BLaER1 treated with 17β-estradiol and CSF1 and Interleukin-3, amounts not matched to agents 10 nM and 100 nM (cell line): ENCODE measurements around the gene XKR8.

ENCODE experiments used
- H3K27ac ChIP-seq, 11 experiments: shearing (Covaris generic); formaldehyde crosslinking; 2 replicates each; pipeline ENCODE4 v1.8.1; 2022
- H3K27me3 ChIP-seq, 11 experiments: shearing (Covaris generic); formaldehyde crosslinking; 2 replicates each; pipeline ENCODE4 v1.8.1; 2022
- H3K36me3 ChIP-seq, 11 experiments: shearing (Covaris generic); formaldehyde crosslinking; 2 replicates each; pipeline ENCODE4 v1.8.1; 2022
- H3K4me1 ChIP-seq, 10 experiments: shearing (Covaris generic); formaldehyde crosslinking; 2 replicates each; pipeline ENCODE4 v1.8.1; 2022
- H3K4me2 ChIP-seq, 11 experiments: shearing (Covaris generic); formaldehyde crosslinking; 2 replicates each; pipeline ENCODE4 v1.8.1; 2022
- H3K4me3 ChIP-seq, 10 experiments: shearing (Covaris generic); formaldehyde crosslinking; 2 replicates each; pipeline ENCODE4 v1.8.1; 2022
- H3K9ac ChIP-seq, 11 experiments: shearing (Covaris generic); formaldehyde crosslinking; 2 replicates each; pipeline ENCODE4 v1.8.1; 2022
- H3K9me3 ChIP-seq, 11 experiments: shearing (Covaris generic); formaldehyde crosslinking; replicated peaks in 1 of 11; 2 replicates each; pipeline ENCODE4 v1.8.1; 2022
- H4K20me1 ChIP-seq, 11 experiments: shearing (Covaris generic); formaldehyde crosslinking; 2 replicates each; pipeline ENCODE4 v1.8.1; 2022
- Cebpa-rat ChIP-seq, 11 experiments: shearing (Covaris generic); IDR thresholded peaks; 2 replicates each; pipeline ENCODE4 v1.8.1; 2022

The XKR8 gene

DNA sequence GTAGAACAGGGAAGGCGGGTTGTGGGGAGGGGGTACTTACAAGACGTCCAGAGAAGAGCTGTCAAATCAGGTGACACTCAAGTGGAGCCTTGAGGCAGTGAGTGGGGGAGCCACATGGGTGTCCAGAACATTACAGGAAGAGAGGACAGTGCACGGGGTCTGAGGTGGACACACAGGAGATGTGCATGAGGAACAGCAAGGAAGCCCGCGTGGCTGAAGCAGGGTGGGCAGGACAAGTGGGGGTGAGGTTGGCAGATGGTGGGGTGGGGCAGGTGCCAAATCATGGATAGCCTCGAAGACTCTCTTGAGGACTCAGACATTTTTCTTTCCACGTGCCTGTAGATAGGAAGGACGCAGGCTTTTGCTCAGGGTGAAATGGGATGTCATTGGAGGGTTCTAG lies 24.1 kb upstream of the XKR8 start:
- H3K27ac ChIP-seq = no peak overlapping the region
- no peaks in the 10 kb centered on the region for H4K20me1 ChIP-seq
- no peak overlapping the region for H3K4me3 ChIP-seq
- H3K9me3 ChIP-seq = no peaks in the 10 kb centered on the region
- H3K4me1 ChIP-seq = peaks cover 7 to 66% (median 26%) of the 10 kb centered on the region in 10 experiments; a peak in 19 of 20 replicates
- H3K9ac ChIP-seq = no peak overlapping the region
- H3K36me3 ChIP-seq = no peaks in the 10 kb centered on the region
- no peak for TF ChIP-seq Cebpa-rat (IDR thresholded peaks at IDR 0.05)
- H3K27me3 ChIP-seq = no peaks in the 10 kb centered on the region; a peak in 1 of 22 replicates
- 0 out of 22 replicates have a peak overlapping the region, but pooled peaks of 1 of the 11 experiments have one; percentile 53 for H3K4me2 ChIP-seq

DNA sequence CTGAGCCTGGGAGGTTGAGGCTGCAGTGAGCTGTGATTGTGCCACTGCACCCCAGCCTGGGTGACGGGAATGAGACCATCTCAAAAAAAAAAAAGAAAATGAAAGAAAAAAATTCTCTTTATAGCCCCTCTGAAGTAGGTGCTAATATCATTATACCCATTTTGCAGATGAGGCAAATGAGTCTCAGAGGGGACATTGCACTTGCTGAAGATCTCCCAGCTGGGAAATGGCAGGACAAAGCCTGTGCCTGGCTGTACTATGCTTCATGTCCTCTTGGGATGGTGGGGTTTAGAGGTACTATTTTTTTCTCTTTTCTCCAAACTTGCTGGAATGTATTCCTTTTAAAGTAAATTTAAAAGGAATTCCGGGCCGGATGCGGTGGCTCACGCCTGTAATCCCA lies 23.4 kb upstream of the XKR8 start:
- no peaks in the 10 kb centered on the region; a peak in 1 of 22 replicates for H3K27me3 ChIP-seq
- no peak overlapping the region for H3K4me2 ChIP-seq
- no peaks in the 10 kb centered on the region for H4K20me1 ChIP-seq
- H3K4me3 ChIP-seq = no peak overlapping the region
- no peaks in the 10 kb centered on the region for H3K9me3 ChIP-seq
- no peak overlapping the region for H3K9ac ChIP-seq
- no peak overlapping the region for H3K27ac ChIP-seq
- H3K36me3 ChIP-seq = no peaks in the 10 kb centered on the region
- TF ChIP-seq Cebpa-rat (IDR thresholded peaks at IDR 0.05) = no peak
- H3K4me1 ChIP-seq = peaks cover 7 to 66% (median 29%) of the 10 kb centered on the region in 10 experiments; a peak in 19 of 20 replicates

DNA sequence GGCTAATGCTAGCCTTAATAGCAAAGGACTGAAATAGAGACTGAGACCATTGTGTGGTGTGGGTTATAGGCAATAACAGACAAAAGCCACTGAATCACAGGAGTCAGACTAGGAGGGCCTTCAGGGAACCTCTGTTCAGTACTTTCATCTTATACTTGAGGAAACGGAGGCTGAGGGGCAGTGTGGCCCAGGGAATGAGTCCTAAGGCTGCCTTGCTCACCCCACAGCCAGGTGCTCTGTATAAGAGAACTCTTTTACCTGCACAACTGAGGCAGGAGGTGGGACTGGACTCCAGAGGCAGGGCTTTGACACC lies 22.3 kb upstream of the XKR8 start:
- TF ChIP-seq Cebpa-rat (IDR thresholded peaks at IDR 0.05) = no peak
- Histone ChIP-seq H3K27me3 (no peaks in the 10 kb centered on the region; a peak in 1 of 22 replicates), H4K20me1 (no peaks in the 10 kb centered on the region), H3K4me3 (no peak overlapping the region), H3K36me3 (no peaks in the 10 kb centered on the region), H3K9ac (no peak overlapping the region), H3K27ac (no peak overlapping the region), H3K4me2 (peak overlapping the region in 5 of 11 experiments; percentile 27 to 56 (median 54); a peak in 9 of 22 replicates), H3K9me3 (no peaks in the 10 kb centered on the region), H3K4me1 (peaks cover 7 to 66% (median 35%) of the 10 kb centered on the region in 10 experiments; a peak in 19 of 20 replicates)

DNA sequence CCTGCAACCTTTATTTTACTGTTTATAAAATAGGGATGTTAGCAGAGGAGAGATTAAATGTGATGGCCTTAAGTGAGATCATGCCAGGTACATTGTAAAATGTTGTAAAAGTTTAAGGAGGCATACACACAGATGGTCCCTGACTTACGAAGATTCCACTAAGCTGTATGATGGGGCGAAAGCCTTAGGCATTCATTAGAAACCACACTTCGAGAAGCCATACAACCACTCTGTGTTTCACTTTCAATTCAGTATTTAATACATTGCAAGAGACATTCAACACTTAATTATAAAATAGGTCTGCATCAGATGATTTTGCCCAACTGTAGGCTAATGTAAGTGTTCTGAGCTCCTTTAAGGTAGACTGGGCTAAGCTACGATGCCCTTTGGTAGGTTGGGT lies 21.3 kb upstream of the XKR8 start:
- no peak overlapping the region for H3K27ac ChIP-seq
- no peak overlapping the region for H3K9ac ChIP-seq
- no peak for TF ChIP-seq Cebpa-rat (IDR thresholded peaks at IDR 0.05)
- H3K4me2 ChIP-seq = no peak overlapping the region
- no peak overlapping the region for H3K4me3 ChIP-seq
- no peaks in the 10 kb centered on the region for H4K20me1 ChIP-seq
- no peaks in the 10 kb centered on the region; a peak in 1 of 22 replicates for H3K27me3 ChIP-seq
- H3K9me3 ChIP-seq = no peaks in the 10 kb centered on the region
- peaks cover 7 to 73% (median 45%) of the 10 kb centered on the region in 10 experiments; a peak in 19 of 20 replicates for H3K4me1 ChIP-seq
- no peaks in the 10 kb centered on the region for H3K36me3 ChIP-seq

DNA sequence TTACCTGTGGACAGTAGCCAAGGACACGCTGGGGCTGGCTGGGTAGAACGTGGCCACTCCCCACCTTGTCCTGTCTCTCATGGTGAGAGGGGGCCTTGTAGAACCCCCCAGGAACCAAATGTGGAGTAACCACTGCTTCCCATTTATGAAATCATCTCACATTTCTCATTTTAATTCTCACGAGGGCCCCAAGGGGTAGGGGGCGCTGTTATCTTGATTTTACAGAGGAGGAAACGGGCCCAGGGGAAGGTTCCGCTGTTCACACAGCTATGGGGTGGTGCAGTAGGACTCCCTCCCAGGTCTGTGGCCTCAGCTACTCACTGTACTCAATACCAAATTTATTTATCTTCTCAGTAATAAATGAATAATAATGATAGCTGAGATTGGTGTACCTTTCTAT lies 19.5 kb upstream of the XKR8 start:
- H3K9me3 ChIP-seq = no peaks in the 10 kb centered on the region
- no peak for TF ChIP-seq Cebpa-rat (IDR thresholded peaks at IDR 0.05)
- peak overlapping the region in 5 of 11 experiments; percentile 18 to 91 (median 43); a peak in 6 of 22 replicates for H3K27ac ChIP-seq
- peaks cover 0 to 76% (median 53%) of the 10 kb centered on the region in 10 experiments; a peak in 18 of 20 replicates for H3K4me1 ChIP-seq
- H3K4me2 ChIP-seq = peak overlapping the region in 3 of 11 experiments; percentile 20 to 77 (median 21); a peak in 3 of 22 replicates
- no peaks in the 10 kb centered on the region for H3K36me3 ChIP-seq
- no peaks in the 10 kb centered on the region for H4K20me1 ChIP-seq
- no peak overlapping the region; a peak in 1 of 22 replicates for H3K9ac ChIP-seq
- no peaks in the 10 kb centered on the region; a peak in 1 of 22 replicates for H3K27me3 ChIP-seq
- H3K4me3 ChIP-seq = no peak overlapping the region

DNA sequence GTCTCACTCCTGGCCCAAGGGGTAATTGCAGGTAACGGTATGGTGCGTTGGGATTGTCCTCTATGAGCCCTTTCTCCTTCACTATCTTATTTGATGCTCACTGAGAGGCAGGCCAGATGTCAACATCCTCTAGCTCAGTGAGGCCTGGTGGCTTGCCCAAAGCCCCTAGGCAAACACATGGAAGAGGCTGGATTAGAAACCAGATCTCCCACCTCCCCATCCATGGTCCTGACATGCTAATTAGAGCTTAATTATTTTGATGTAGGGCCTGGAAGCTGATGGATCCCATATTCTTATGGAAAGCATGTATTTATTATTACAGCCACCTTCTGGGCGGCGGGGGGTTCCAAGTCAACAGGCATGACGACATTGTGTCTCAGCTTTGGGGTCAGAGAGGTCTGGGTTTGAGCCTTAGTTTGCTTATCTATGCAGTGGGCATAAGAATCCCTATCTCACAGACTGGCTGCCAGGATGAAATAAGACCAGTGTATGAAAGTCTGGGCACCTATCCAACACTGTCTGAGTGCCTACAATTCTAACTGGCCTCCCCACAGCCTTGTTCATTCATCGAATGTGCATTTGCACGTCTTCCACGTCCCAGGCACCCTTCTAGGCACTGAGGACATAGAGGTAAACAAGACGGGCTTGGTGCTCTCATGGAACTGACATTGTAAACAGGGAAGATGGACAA lies 18.8 kb upstream of the XKR8 start:
- Histone ChIP-seq H3K4me1 (peaks cover 0 to 78% (median 56%) of the 10 kb centered on the region in 10 experiments; a peak in 17 of 20 replicates), H3K27ac (peak overlapping the region in 7 of 11 experiments; percentile 16 to 91 (median 81); a peak in 10 of 22 replicates), H3K27me3 (no peaks in the 10 kb centered on the region), H3K4me3 (no peak overlapping the region), H3K9me3 (no peaks in the 10 kb centered on the region), H4K20me1 (no peaks in the 10 kb centered on the region), H3K36me3 (no peaks in the 10 kb centered on the region), H3K9ac (no peak overlapping the region; a peak in 1 of 22 replicates), H3K4me2 (peak overlapping the region in 5 of 11 experiments; percentile 22 to 86 (median 77); a peak in 7 of 22 replicates)
- no peak for TF ChIP-seq Cebpa-rat (IDR thresholded peaks at IDR 0.05)

DNA sequence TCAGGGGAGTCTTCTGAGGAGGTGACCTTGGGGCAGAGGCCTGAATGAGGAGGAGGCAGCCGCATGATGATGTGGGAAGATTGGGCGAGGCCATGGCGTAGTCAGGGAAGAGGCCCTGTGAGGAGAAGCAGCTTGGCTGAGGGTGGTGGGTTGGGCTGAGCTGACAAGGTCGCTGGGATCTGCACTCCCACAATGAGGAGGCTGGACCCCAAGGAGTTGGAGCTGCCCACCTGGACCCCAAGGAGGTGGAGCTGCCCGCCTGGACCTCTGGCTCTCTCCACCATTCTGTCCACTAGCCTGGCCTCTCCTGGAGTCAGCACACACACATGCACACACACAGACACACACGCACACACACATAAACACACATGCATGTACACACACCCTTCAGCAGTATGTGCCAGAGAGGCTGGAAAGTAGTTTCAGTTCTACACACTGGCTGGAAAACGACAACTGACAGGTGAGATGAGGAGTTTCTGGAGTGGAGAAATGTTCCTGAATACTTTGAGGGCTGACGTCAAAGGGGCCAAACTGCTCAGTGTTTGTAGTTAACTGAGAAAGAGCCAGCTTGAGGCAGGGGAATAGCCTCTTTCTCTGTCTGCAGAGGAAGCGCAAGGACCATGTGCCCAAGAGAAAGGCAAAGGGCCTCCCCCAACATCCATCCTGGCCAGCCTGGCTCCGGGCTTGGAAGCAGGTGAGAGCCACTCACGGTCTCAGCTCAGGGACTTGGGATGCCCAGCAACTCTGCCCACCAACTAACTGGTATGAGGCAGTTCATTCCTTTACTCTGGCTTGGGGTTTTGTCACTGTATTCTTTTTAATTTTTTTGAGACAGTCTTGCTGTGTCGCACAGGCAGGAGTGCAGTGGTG lies 17.9 kb upstream of the XKR8 start:
- Histone ChIP-seq H4K20me1 (no peaks in the 10 kb centered on the region), H3K27me3 (no peaks in the 10 kb centered on the region), H3K9ac (peak overlapping the region in 5 of 11 experiments; percentile 1 to 71 (median 69); a peak in 6 of 22 replicates), H3K9me3 (no peaks in the 10 kb centered on the region), H3K4me1 (peaks cover 0 to 82% (median 53%) of the 10 kb centered on the region in 10 experiments; a peak in 17 of 20 replicates), H3K4me2 (peak overlapping the region in 6 of 11 experiments; percentile 66 to 86 (median 76); a peak in 10 of 22 replicates), H3K27ac (peak overlapping the region in 8 of 11 experiments; percentile 67 to 91 (median 78); a peak in 13 of 22 replicates), H3K36me3 (no peaks in the 10 kb centered on the region), H3K4me3 (no peak overlapping the region)
- TF ChIP-seq Cebpa-rat (IDR thresholded peaks at IDR 0.05) = no peak

DNA sequence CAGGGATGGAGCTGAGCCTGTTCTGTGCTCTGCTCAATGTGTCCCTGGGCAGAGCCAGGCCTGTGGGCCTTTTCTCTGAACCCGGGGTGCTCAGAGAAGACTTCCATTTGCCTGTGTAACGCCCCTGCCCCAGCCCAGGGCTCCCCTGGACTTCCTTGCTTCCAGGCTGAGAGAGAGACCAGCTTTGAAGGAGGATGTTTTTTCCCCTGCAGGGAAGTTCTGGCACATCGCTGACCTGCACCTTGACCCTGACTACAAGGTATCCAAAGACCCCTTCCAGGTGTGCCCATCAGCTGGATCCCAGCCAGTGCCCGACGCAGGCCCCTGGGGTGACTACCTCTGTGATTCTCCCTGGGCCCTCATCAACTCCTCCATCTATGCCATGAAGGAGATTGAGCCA lies 14.8 kb upstream of the XKR8 start:
- H3K9ac ChIP-seq = peak overlapping the region in 6 of 11 experiments; percentile 10 to 71 (median 47); a peak in 7 of 22 replicates

DNA sequence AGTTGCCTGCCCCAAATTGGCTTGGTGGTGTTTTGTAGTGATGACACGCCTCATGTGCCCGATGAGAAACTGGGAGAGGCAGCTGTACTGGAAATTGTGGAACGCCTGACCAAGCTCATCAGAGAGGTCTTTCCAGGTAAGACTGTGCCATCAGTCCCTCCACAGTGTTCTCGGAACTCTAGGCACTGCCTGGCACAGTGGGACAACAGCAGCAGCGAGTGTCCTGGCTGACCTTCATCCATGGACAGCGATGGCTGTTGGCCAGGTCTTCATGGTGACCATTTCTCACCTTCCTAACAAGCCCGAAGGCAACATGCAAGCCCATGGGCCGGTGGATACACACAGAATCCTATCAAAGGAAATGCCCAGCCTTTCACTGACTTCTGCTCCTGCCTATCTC lies 10.7 kb upstream of the XKR8 start:
- peak overlapping the region in 2 of 11 experiments; percentile 5 to 7; a peak in 2 of 22 replicates for H3K27ac ChIP-seq
- no peak for TF ChIP-seq Cebpa-rat (IDR thresholded peaks at IDR 0.05)
- no peak overlapping the region for H3K9ac ChIP-seq
- no peaks in the 10 kb centered on the region for H3K9me3 ChIP-seq
- no peaks in the 10 kb centered on the region for H4K20me1 ChIP-seq
- H3K27me3 ChIP-seq = no peaks in the 10 kb centered on the region
- no peak overlapping the region for H3K4me3 ChIP-seq
- H3K4me1 ChIP-seq = peaks cover 0 to 33% (median 14%) of the 10 kb centered on the region in 10 experiments; a peak in 16 of 20 replicates
- H3K36me3 ChIP-seq = no peaks in the 10 kb centered on the region
- no peak overlapping the region for H3K4me2 ChIP-seq

More for the DNA sequence above, 14.8 kb upstream of the XKR8 start:
- Histone ChIP-seq H3K27me3 (no peaks in the 10 kb centered on the region), H3K4me3 (no peak overlapping the region), H3K9me3 (no peaks in the 10 kb centered on the region), H3K4me1 (peaks cover 0 to 73% (median 46%) of the 10 kb centered on the region in 10 experiments; a peak in 17 of 20 replicates), H4K20me1 (no peaks in the 10 kb centered on the region), H3K4me2 (peak overlapping the region in 5 of 11 experiments; percentile 2 to 86 (median 72); a peak in 7 of 22 replicates), H3K36me3 (no peaks in the 10 kb centered on the region), H3K27ac (peak overlapping the region in 10 of 11 experiments; percentile 2 to 91 (median 76); a peak in 17 of 22 replicates)
- TF ChIP-seq Cebpa-rat (IDR thresholded peaks at IDR 0.05) = no peak
